Memory B cell (primary cell): ENCODE measurements around the gene SEC22C.
A peak's percentile ranks its signal among the peaks of the same experiment; 100 is the strongest.
"Not testable (repeated sequence)": the region's sequence is repeated elsewhere in the genome, so short reads cannot be mapped to it uniquely, and the experiment has no call there.

Experiments used
- ATAC-seq: fragments of 150-1000 bp; cut with Tn5 transposase; 2 replicates; pipeline ENCODE4 v1.10.0; 2021; ENCODE audit warnings: low read depth, mild to moderate bottlenecking, moderate library complexity
- DNase-seq, 2 donors: peaks; one replicate each; pipeline ENCODE4 v3.0.0; 2022; ENCODE audit warnings: low spot score in 2 of 2
- H3K27ac Mint-ChIP-seq: one replicate; pipeline ENCODE4 v1.8.0; 2022; ENCODE audit warnings: mild to moderate bottlenecking, moderate library complexity, mixed read lengths
- H3K27me3 Mint-ChIP-seq: one replicate; pipeline ENCODE4 v1.8.0; 2022; ENCODE audit warnings: mixed read lengths
- H3K36me3 Mint-ChIP-seq: one replicate; pipeline ENCODE4 v1.8.0; 2022; ENCODE audit warnings: mild to moderate bottlenecking, mixed read lengths
- H3K4me1 Mint-ChIP-seq: one replicate; pipeline ENCODE4 v1.8.0; 2022; ENCODE audit warnings: mixed read lengths
- H3K4me3 Mint-ChIP-seq: one replicate; pipeline ENCODE4 v1.8.0; 2022; ENCODE audit warnings: mild to moderate bottlenecking, moderate library complexity, mixed read lengths
- H3K9me3 Mint-ChIP-seq: one replicate; pipeline ENCODE4 v1.8.0; 2022; ENCODE audit warnings: mixed read lengths

SEC22C gene

GRCh38 chr3:42595682-42596081 lies 13.9 kb upstream of the SEC22C start:
- H3K27me3 Mint-ChIP-seq, result no peaks in the 10 kb centered on the region
- DNase-seq, result no peak
- peaks cover 9% of the 10 kb centered on the region for H3K4me1 Mint-ChIP-seq
- H3K4me3 Mint-ChIP-seq, result no peak overlapping the region
- H3K9me3 Mint-ChIP-seq, result no peaks in the 10 kb centered on the region
- peaks cover 10% of the 10 kb centered on the region for H3K36me3 Mint-ChIP-seq
- H3K27ac Mint-ChIP-seq, result no peak overlapping the region
- no peak for ATAC-seq

- no peak overlapping the region for H3K4me3 Mint-ChIP-seq
- peaks cover 10% of the 10 kb centered on the region for H3K36me3 Mint-ChIP-seq
Measured at GRCh38 chr3:42593635-42594034, 11.9 kb upstream of the SEC22C start.

DNA sequence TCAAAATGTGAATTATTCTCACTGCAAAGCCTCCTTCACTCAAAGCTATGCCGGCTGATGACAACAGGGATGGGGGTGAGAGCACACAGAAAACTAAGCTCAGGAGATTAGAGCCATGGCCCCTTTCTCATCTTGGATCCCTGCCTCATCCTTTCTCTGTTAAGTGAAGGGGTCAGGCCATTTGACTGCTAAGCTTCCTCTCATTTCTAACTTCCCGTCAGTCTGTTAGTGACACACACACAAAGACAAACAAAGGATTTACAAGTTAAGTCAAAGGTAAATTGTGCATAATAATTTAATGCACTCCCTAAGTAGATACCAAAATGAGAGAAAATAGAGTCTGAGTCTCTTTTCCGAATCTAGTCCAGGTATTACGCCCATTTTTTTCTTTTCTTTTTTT lies 10.0 kb upstream of the SEC22C start:
- Mint-ChIP-seq H3K36me3 (peaks cover 8% of the 10 kb centered on the region), H3K9me3 (no peaks in the 10 kb centered on the region), H3K27ac (no peak overlapping the region), H3K27me3 (no peaks in the 10 kb centered on the region), H3K4me3 (peak overlapping the region; percentile 1), H3K4me1 (peaks cover 6% of the 10 kb centered on the region)
- ATAC-seq (no peak), DNase-seq (no peak)

More at GRCh38 chr3:42593635-42594034, 11.9 kb upstream of the SEC22C start:
- H3K4me1 Mint-ChIP-seq, result peaks cover 9% of the 10 kb centered on the region
- no peaks in the 10 kb centered on the region for H3K9me3 Mint-ChIP-seq
- DNase-seq (no peak), ATAC-seq (no peak)
- no peak overlapping the region for H3K27ac Mint-ChIP-seq
- H3K27me3 Mint-ChIP-seq, result no peaks in the 10 kb centered on the region

DNA sequence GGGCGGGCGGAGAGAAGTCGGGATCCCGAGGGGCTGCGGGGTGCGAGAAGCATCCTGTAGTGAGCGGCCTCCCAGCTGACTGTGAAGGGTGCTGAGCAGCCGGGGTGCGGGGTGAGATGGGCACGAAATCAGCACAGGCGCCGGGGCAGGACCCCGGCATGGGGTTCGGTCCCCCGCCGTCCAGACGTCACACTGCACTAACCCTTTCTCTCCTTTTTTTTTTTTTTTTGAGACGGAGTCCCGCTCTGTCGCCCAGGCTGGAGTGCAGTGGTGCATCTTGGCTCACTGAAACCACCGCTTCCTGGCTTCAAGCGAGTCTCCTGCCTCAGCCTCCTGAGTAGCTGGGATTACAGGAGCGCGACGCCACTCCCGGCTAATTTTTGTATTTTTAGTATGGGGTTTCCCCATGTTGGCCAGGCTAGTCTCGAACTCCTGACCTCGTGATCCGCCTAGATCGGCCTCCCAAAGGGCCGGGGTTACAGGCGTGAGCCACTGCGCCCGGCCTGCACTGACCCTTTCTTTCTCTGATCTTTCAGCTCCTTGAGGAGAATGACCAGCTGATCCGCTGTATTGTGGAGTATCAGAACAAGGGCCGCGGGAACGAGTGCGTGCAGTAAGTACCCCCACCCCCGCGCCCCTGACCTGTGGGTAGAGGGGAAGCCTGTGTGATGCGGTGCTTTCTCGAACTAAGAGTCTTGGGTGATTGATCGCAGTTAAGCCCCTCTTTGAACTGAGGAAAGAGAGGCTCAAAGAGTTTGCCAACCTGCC lies 9.4 kb upstream of the SEC22C start:
- H3K4me3 Mint-ChIP-seq, result peak overlapping the region; percentile 95
- peak overlapping the region; percentile 90 for H3K27ac Mint-ChIP-seq
- H3K27me3 Mint-ChIP-seq, result no peaks in the 10 kb centered on the region
- no peaks in the 10 kb centered on the region for H3K9me3 Mint-ChIP-seq
- peaks cover 6% of the 10 kb centered on the region for H3K4me1 Mint-ChIP-seq
- ATAC-seq (peak; percentile 35), DNase-seq (peak in 1 of 2 donors; percentile 25)
- H3K36me3 Mint-ChIP-seq, result peaks cover 8% of the 10 kb centered on the region

DNA sequence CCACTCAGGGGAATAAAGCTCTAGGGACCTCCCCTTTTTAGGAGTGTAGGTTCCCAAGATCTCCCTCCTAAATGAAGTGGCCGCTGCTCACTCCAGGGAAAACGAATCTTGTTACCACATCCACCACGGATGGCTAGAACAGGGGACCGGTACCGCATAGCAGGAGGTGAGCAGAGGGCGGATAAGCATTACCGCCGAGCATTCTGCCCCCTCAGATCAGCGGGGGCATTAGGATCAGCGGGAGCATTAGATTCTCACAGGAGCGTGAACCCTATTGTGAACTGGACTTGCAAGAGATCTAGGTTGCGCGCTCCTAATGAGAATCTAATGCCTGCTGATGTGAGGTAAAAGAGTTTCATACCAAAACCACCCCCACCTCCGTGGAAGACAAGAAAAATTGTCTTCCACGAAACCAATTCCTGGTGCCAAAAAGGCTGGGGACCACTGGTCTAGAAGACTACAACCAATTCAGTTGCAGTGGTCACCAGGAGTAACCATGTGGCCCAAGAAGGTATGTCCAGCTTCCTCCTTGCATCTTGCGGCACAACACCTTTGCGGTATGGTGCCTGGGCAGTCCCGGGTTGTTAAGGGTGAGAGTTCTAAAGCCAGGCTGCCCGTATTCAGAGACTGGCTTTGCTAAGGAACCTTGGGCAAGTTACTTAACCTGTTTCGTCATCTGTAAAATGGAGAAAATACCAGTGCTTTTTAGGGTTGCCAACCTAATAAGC lies 7.8 kb upstream of the SEC22C start:
- Mint-ChIP-seq H3K27me3 (no peaks in the 10 kb centered on the region), H3K4me1 (peaks cover 6% of the 10 kb centered on the region)

DNA sequence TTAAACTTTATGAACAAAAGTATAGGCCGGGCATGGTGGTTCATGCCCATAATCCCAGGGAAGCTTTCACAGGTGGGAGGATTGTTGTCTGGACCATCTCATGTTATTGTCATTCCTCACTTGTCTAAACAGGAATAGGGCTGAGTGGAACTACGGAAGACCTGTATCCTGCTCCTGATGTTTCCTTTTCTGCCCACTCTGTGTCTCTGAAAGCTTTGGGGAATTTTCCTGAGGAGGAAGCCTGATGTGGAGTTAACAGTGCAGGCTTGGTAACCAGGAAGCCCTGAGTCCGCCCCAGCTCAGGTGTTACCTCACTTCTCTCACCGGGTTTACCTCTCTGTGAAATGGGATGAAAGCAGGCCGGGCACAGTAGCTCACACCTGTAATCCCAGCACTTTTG lies 6.9 kb upstream of the SEC22C start:
- H3K36me3 Mint-ChIP-seq, result peaks cover 2% of the 10 kb centered on the region

More for the DNA sequence above, 7.8 kb upstream of the SEC22C start:
- H3K36me3 Mint-ChIP-seq, result peaks cover 6% of the 10 kb centered on the region
- H3K9me3 Mint-ChIP-seq, result no peaks in the 10 kb centered on the region
- ATAC-seq (no peak), DNase-seq (no peak)
- H3K27ac Mint-ChIP-seq, result peak overlapping the region; percentile 90
- H3K4me3 Mint-ChIP-seq, result peak overlapping the region; percentile 95

DNA sequence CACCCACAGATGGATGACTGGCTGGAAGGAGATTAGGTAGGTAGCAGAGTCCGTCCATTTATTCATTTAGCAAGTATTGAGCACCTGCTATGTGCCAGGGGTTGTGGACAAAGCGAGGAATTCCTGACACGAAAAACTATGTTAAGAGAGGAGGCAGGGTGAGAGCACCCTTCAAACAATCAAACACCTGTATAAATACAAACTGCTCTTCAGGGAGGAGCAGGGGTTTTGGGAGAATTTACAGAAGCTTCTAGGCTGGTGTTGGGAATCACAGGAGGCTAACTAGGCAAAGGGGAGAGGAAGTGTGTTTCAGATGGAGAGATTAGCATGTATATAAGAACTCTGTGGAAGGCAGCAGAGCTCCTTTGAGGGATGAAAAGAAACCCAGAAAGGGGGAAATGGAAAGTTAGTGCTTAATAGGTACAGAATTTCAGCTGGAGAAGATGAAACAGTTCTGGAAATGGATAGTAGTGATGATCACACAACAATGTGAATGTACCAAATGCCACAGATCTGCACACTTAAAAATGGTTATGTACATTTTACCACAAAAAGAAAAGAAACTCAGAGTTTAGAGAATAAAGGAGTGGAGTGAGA lies 805 bp upstream of the SEC22C start:
- Mint-ChIP-seq H3K27me3 (no peaks in the 10 kb centered on the region), H3K4me1 (peaks cover 21% of the 10 kb centered on the region), H3K36me3 (peaks cover 4% of the 10 kb centered on the region), H3K4me3 (peak overlapping the region; percentile 91), H3K9me3 (peaks cover 4% of the 10 kb centered on the region), H3K27ac (peak overlapping the region; percentile 98)
- DNase-seq, result no peak
- no peak for ATAC-seq

More for the DNA sequence above, 6.9 kb upstream of the SEC22C start:
- Mint-ChIP-seq H3K27ac (no peak overlapping the region), H3K4me3 (no peak overlapping the region), H3K4me1 (peaks cover 2% of the 10 kb centered on the region), H3K9me3 (no peaks in the 10 kb centered on the region), H3K27me3 (no peaks in the 10 kb centered on the region)
- DNase-seq, result no peak
- ATAC-seq, result no peak

GRCh38 chr3:42581400-42581708 lies 413 bp downstream of the SEC22C start:
- Mint-ChIP-seq H3K36me3 (peaks cover 8% of the 10 kb centered on the region), H3K9me3 (peaks cover 4% of the 10 kb centered on the region), H3K27me3 (no peaks in the 10 kb centered on the region), H3K27ac (peak overlapping the region; percentile 98), H3K4me1 (peaks cover 24% of the 10 kb centered on the region), H3K4me3 (peak overlapping the region; percentile 91)
- DNase-seq (no peak), ATAC-seq (no peak)

DNA sequence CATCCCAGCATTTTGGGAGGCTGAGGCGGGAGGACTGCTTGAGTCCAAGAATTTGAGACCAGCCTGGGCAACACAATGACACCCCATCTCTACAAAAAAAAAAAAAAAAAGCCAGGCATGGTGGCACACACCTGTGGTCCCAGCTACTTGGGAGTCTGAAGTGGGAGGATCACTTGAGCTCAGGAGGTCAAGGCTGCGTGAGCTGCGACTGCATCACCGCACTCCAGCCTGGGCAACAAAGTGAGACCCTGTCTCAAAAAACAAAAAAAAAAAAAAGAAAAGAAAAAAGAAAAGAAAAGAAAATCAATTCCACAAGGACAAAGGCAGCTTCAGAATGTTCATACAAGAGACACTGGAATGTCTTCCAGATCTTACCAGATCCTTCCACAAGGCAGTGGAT lies 2.4 kb downstream of the SEC22C start:
- not testable (repeated sequence) for H3K9me3 Mint-ChIP-seq, H3K4me3 Mint-ChIP-seq, ATAC-seq, DNase-seq, H3K27me3 Mint-ChIP-seq
- H3K4me1 Mint-ChIP-seq, result peaks cover 26% of the 10 kb centered on the region
- peak overlapping the region; percentile 98 for H3K27ac Mint-ChIP-seq
- peaks cover 22% of the 10 kb centered on the region for H3K36me3 Mint-ChIP-seq

DNA sequence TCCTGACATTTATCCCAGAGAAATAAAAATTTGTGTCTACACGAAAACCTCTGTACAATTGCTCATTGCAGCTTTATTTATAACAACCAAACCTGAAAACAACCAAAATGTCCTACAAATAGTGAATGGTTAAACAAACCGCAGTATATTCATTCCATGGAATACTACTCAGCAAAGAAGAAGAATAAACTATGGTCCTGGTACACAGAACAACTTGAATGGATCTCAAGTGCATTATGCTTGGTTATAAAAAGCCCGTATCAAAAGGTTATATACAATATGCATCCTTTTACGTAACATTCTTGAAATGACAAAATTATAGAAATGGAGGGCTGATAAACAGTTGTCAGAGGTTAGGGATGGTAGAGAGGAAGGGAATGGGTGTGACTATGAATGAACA lies 3.7 kb downstream of the SEC22C start:
- H3K4me3 Mint-ChIP-seq, result no peak overlapping the region
- peaks cover 32% of the 10 kb centered on the region for H3K36me3 Mint-ChIP-seq
- ATAC-seq, result no peak
- DNase-seq, result no peak
- peaks cover 24% of the 10 kb centered on the region for H3K4me1 Mint-ChIP-seq
- no peak overlapping the region for H3K27ac Mint-ChIP-seq
- peaks cover 14% of the 10 kb centered on the region for H3K9me3 Mint-ChIP-seq
- H3K27me3 Mint-ChIP-seq, result no peaks in the 10 kb centered on the region

- Mint-ChIP-seq H3K27ac (no peak overlapping the region), H3K4me3 (no peak overlapping the region), H3K36me3 (peaks cover 38% of the 10 kb centered on the region), H3K4me1 (peaks cover 15% of the 10 kb centered on the region), H3K27me3 (no peaks in the 10 kb centered on the region), H3K9me3 (peaks cover 14% of the 10 kb centered on the region)
- DNase-seq (no peak), ATAC-seq (no peak)
Measured at GRCh38 chr3:42575137-42575741, 6.5 kb downstream of the SEC22C start.

- DNase-seq (no peak), ATAC-seq (peak; percentile 68)
- Mint-ChIP-seq H3K27me3 (no peaks in the 10 kb centered on the region), H3K9me3 (peaks cover 10% of the 10 kb centered on the region), H3K36me3 (peaks cover 47% of the 10 kb centered on the region), H3K4me3 (no peak overlapping the region), H3K4me1 (peaks cover 14% of the 10 kb centered on the region), H3K27ac (no peak overlapping the region)
Measured at GRCh38 chr3:42572278-42572677, 9.5 kb downstream of the SEC22C start.

DNA sequence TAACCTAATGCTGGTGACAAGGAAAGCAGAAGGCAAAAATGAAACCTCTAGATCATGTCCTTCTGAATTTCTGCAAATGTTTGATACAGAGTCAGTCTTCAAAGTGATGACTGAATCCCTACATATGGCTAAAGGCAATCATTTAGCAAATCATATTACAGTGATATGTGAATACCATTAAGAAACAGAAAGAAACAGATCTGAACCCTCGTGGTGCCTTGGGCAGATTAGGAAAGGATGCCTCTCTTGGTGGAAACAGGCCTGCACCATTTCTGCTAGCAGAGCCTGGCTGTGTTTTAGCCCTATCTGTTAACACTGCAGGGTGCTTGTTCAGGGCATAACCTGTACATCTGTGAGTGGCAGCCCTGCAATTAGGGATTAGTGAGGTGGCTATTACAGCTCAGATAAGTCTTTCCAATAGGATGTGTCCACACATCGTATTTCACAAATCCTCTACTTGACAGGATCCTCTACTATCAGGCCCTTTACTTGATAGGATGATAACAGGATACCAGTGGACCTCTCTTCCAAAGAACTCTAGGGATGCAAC lies 12.1 kb downstream of the SEC22C start:
- Mint-ChIP-seq H3K27ac (no peak overlapping the region), H3K27me3 (no peaks in the 10 kb centered on the region), H3K4me3 (no peak overlapping the region), H3K9me3 (peaks cover 6% of the 10 kb centered on the region), H3K4me1 (peaks cover 10% of the 10 kb centered on the region), H3K36me3 (peaks cover 42% of the 10 kb centered on the region)
- ATAC-seq (no peak), DNase-seq (no peak)
